Brain microvascular endothelial cell (primary cell): ENCODE measurements around the gene FBL.

ENCODE experiments used
- DNase-seq: peaks from one replicate; pipeline ENCODE4 v3.0.0-alpha.2; 2020
- H3K27ac ChIP-seq: fragments of 250-450 bp; sonication (Bioruptor Pico); 2 replicates; pipeline ENCODE4 v1.5.1; 2020; ENCODE audit warnings: mild to moderate bottlenecking, moderate library complexity
- H3K27me3 ChIP-seq: fragments of 250-450 bp; sonication (Bioruptor Pico); replicated peaks from 2 replicates; pipeline ENCODE4 v1.5.1; 2020; ENCODE audit warnings: mild to moderate bottlenecking
- H3K36me3 ChIP-seq: fragments of 250-450 bp; sonication (Bioruptor Pico); replicated peaks from 2 replicates; pipeline ENCODE4 v1.5.1; 2020; ENCODE audit warnings: mild to moderate bottlenecking
- H3K4me3 ChIP-seq: 2 replicates; pipeline ENCODE4 v1.5.1; 2011; ENCODE audit warnings: low read depth, mild to moderate bottlenecking, control low read depth, low read length, moderate library complexity
- CTCF ChIP-seq: IDR thresholded peaks from 2 replicates; pipeline ENCODE4 v1.5.1; 2011; ENCODE audit warnings: low read depth, mild to moderate bottlenecking, moderate library complexity, low read length, control low read depth, inconsistent platforms; ENCODE audit errors: missing control alignments
- in situ Hi-C: cut with HindIII; loops from 2 replicates; pipeline ENCODE4 v1.10.0; 2017; ENCODE audit warnings: low sequenced_read_pairs, low pct_ligation_motif_present

Gene FBL

GRCh38 chr19:39845172-39845571 is 1.0 kb downstream of the FBL start:
- H3K36me3 ChIP-seq, result no peaks in the 10 kb centered on the region
- no peak overlapping the region for H3K27ac ChIP-seq
- in situ Hi-C loops, result no loop called here
- no peak for DNase-seq
- TF ChIP-seq CTCF, result no peak
- no peaks in the 10 kb centered on the region for H3K27me3 ChIP-seq
- peak overlapping the region; percentile 84 for H3K4me3 ChIP-seq

DNA sequence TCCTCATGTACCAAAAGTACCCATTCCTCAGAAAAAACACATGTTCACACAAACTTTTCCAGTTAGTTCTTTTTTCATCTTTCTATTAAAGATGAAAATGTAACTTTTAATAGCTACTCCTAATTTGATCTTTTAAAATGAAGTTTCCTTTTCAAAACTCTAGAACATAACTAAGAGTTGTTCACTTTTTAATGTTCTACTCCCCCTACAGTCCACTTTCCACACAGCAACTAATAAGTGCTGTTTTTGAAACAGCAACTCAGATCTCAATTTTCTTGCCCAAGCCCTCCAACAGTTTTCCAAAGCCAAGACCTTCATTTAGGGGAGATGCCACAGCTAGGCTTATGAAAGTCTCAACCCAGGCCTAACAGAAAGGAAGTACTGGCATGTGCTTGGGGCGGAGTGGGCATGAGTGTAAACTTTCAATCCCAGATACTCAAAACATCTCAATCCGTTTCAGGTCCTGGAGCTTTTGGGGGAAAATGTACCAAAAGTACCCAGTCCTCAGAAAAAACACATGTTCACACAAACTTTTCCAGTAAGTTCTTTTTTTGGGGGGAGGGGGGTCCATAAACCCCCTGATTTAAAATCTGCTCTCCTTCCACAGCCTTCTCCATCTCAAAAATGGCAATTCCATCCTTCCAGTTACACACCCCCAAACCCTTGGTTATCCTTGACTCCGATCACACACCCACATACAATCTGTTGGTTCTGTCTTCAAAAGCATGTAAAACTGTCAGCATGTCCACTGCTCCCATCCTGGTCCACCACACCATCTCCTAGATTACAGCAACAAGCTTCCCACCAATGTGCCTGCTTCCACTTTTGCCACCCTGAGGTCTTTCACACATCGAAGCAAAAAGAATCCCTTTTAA is 2.0 kb downstream of the FBL start:
- TF ChIP-seq CTCF, result peak; percentile 62
- peak; percentile 40 for DNase-seq
- in situ Hi-C loops, result no loop called here
- Histone ChIP-seq H3K27me3 (no peaks in the 10 kb centered on the region), H3K4me3 (no peak overlapping the region), H3K36me3 (peaks cover 10% of the 10 kb centered on the region), H3K27ac (no peak overlapping the region)

DNA sequence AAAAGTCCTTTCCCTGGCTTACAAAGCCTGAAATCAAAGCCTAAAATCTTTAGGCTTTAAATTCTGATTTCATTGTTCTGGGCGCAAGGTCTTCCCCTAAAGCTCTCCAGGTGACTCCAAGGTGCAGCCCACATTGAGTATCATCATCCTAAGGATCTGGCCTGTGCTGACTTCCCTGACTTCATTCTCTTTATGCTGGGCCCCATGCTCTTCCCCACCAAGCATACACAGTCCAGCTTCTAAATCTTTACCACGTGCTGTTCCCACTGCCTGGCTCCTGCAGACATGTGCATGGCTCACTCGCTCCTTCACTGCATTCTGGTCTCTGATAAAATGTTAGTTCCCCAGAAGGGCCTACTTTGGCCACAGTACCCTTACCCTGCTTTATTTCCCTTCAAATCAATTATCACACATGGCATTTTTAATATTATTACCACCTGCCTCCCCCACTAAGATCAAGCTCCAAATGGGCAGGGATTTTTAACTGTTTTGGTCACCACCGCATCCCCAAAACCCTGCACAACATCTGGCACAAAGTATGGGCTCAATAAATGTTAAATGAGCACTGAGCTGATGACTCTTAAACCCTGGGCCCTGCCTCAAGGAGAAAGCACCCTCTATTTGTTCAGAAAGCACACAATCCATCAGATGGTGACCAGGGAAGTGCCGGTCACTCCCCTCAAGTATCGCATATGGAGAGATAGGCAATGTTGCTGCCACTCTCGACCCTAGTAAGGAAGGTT is 3.3 kb downstream of the FBL start:
- no peak overlapping the region for H3K4me3 ChIP-seq
- H3K36me3 ChIP-seq, result peaks cover 19% of the 10 kb centered on the region
- no peak overlapping the region for H3K27ac ChIP-seq

GRCh38 chr19:39841041-39841440 is 5.1 kb downstream of the FBL start:
- TF ChIP-seq CTCF, result no peak
- Histone ChIP-seq H3K4me3 (no peak overlapping the region), H3K27me3 (no peaks in the 10 kb centered on the region), H3K36me3 (peaks cover 29% of the 10 kb centered on the region), H3K27ac (no peak overlapping the region)
- in situ Hi-C loops, result no loop called here
- DNase-seq, result no peak

More for the DNA sequence above, 3.3 kb downstream of the FBL start:
- no peaks in the 10 kb centered on the region for H3K27me3 ChIP-seq
- in situ Hi-C loops, result no loop called here
- no peak for DNase-seq
- TF ChIP-seq CTCF, result no peak

- no peak for TF ChIP-seq CTCF
- Histone ChIP-seq H3K36me3 (peaks cover 33% of the 10 kb centered on the region), H3K27ac (no peak overlapping the region), H3K27me3 (no peaks in the 10 kb centered on the region), H3K4me3 (no peak overlapping the region)
- DNase-seq, result no peak
- in situ Hi-C loops, result no loop called here
Observed at GRCh38 chr19:39840492-39840891, 5.7 kb downstream of the FBL start.
